GM23338 (cell line): ENCODE measurements around the gene CFAP74.

Experiments
- ETS1 ChIP-seq: IDR thresholded peaks from 2 replicates; pipeline ENCODE4 v1.6.1; 2016; ENCODE audit warnings: antibody characterized with exemption
- EZH2 ChIP-seq: fragments of 200-600 bp; sonication (generic); IDR thresholded peaks from one replicate; pipeline ENCODE4 v1.8.0; 2017; ENCODE audit warnings: antibody characterized with exemption, mild to moderate bottlenecking, low read depth; ENCODE audit not compliant: unreplicated experiment
- EZH2phosphoT487 ChIP-seq: fragments of 200-600 bp; sonication (generic); IDR thresholded peaks from one replicate; pipeline ENCODE4 v1.8.1; 2018; ENCODE audit warnings: antibody characterized with exemption; ENCODE audit not compliant: unreplicated experiment
- JUNB ChIP-seq: IDR thresholded peaks from one replicate; pipeline ENCODE4 v1.6.1; 2016; ENCODE audit warnings: antibody characterized with exemption; ENCODE audit not compliant: unreplicated experiment
- POLR2AphosphoS5 ChIP-seq: IDR thresholded peaks from 2 replicates; pipeline ENCODE4 v1.6.1; 2016; ENCODE audit warnings: antibody characterized with exemption, low read depth
- REST ChIP-seq: IDR thresholded peaks from one replicate; pipeline ENCODE4 v1.6.1; 2018; ENCODE audit warnings: antibody characterized with exemption; ENCODE audit not compliant: unreplicated experiment
- TF ChIP-seq, protein P1 (sequence below), 2 experiments: fragments of 200-600 bp in 1 of 2; sonication (generic) in 1 of 2; conservative IDR thresholded peaks; 2 replicates each; pipeline versions ENCODE4 v1.5.1 to v1.6.1; 2016 to 2017; ENCODE audit warnings: antibody characterized with exemption in 2 of 2, low read depth in 2 of 2, mild to moderate bottlenecking in 2 of 2, moderate library complexity in 1 of 2

DNA sequence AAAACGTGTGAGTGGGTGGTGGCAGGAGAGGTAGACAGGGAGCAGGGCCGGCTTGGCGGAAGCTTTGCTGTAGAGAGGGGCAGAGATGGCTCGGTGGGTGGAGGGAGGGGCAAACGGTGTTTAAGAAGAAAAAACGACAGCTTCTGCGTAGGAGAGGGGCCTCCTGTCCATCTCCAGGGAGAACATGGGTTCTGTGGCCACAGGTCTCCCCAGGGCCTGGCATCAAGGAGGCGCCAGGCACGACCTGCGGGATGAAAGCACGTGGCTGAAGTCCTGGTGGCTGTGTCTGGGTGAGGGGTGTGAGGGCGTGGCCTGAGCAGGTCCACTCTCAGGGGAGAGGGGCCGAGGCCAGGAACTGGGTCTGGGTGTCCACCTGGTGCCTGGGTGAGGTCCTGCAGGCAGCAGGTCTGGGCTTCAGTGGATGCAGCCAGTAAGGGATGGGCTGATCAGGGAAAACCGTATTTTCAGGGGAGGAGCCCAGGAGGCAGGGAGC lies 45.7 kb upstream of the CFAP74 start:
- no peak for TF ChIP-seq ETS1
- TF ChIP-seq, protein P1, sequence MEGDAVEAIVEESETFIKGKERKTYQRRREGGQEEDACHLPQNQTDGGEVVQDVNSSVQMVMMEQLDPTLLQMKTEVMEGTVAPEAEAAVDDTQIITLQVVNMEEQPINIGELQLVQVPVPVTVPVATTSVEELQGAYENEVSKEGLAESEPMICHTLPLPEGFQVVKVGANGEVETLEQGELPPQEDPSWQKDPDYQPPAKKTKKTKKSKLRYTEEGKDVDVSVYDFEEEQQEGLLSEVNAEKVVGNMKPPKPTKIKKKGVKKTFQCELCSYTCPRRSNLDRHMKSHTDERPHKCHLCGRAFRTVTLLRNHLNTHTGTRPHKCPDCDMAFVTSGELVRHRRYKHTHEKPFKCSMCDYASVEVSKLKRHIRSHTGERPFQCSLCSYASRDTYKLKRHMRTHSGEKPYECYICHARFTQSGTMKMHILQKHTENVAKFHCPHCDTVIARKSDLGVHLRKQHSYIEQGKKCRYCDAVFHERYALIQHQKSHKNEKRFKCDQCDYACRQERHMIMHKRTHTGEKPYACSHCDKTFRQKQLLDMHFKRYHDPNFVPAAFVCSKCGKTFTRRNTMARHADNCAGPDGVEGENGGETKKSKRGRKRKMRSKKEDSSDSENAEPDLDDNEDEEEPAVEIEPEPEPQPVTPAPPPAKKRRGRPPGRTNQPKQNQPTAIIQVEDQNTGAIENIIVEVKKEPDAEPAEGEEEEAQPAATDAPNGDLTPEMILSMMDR (conservative IDR thresholded peaks at IDR 0.05; ENCODE audit: low read depth in 2 of 2), result peak; percentile 55 to 60
- TF ChIP-seq EZH2phosphoT487, result no peak
- TF ChIP-seq JUNB, result no peak
- no peak for TF ChIP-seq REST
- TF ChIP-seq EZH2, result no peak
- TF ChIP-seq POLR2AphosphoS5, result peak; percentile 23; the same call in 1 of the 2 replicates
